Esophagus squamous epithelium (tissue), 5 donors: ENCODE measurements around the gene SCAMP2. TPM values are rescaled to one million over a fixed set of nuclear protein-coding genes. Genes with fewer than 3 reads are reported as not detected.

Source experiments
- DNase-seq: peaks from one replicate; lab custom pipeline; 2025; lab: John Stamatoyannopoulos, UW
- H3K27ac ChIP-seq, 4 donors: fragments of 200-600 bp; sonication (generic); one replicate each; pipeline ENCODE4 v1.5.1; 2016 to 2019; ENCODE audit warnings: mild to moderate bottlenecking in 1 of 4
- H3K27me3 ChIP-seq, 4 donors: fragments of 200-600 bp; sonication (generic); 1 replicate in 3 of 4; 2 replicates in 1 of 4; pipeline versions ENCODE4 v1.5.1 to v1.6.0; 2017 to 2021; ENCODE audit warnings: antibody characterized with exemption in 1 of 4
- H3K36me3 ChIP-seq, 3 donors: fragments of 200-600 bp; sonication (generic); one replicate each; pipeline ENCODE4 v1.5.1; 2016 to 2019
- H3K4me1 ChIP-seq, 3 donors: fragments of 200-600 bp; sonication (generic); one replicate each; pipeline ENCODE4 v1.5.1; 2017 to 2019
- H3K4me3 ChIP-seq, 4 donors: fragments of 200-600 bp; sonication (generic); 1 replicate in 3 of 4; 2 replicates in 1 of 4; pipeline ENCODE4 v1.5.1; 2016 to 2019; ENCODE audit warnings: mild to moderate bottlenecking in 2 of 4, moderate library complexity in 1 of 4
- H3K9me3 ChIP-seq, 3 donors: fragments of 200-600 bp; sonication (generic); one replicate each; pipeline ENCODE4 v1.5.1; 2016 to 2019
- POLR2A ChIP-seq, 4 donors: fragments of 450-650 bp; IDR thresholded peaks; one replicate each; pipeline ENCODE4 v1.6.1; 2017; ENCODE audit warnings: antibody characterized with exemption in 4 of 4, mild to moderate bottlenecking in 4 of 4, moderate library complexity in 3 of 4
- WGBS, 2 donors: methylation state at CpG; one replicate each; pipeline ENCODE4 v1.1.5; 2018; 5-methylcytosine and 5-hydroxymethylcytosine counted together
- intact Hi-C: fragments of 100-400 bp; cut with DNase I; formaldehyde crosslinking; loops from one replicate; pipeline ENCODE4 v1.15.0; 2022
- total RNA-seq, 4 donors: library from RNA; depleted of rRNA; stranded (reverse); fragments of >200 nt; gene quantifications; one replicate each; pipeline ENCODE4 v1.1.0, GENCODE V29; 2016
- TF ChIP-seq, protein P1 (sequence below), 6 experiments: fragments of 450-650 bp in 4 of 6; fragments of 200-600 bp in 2 of 6; sonication (generic) in 2 of 6; IDR thresholded peaks; one replicate each; pipeline ENCODE4 v1.5.1; 2016 to 2019; ENCODE audit warnings: antibody characterized with exemption in 6 of 6, mild to moderate bottlenecking in 4 of 6, moderate library complexity in 4 of 6
- donor health status: DM: yes; HTN: yes; CAD: no.

SCAMP2 gene
- total RNA-seq, 4 donors from 2014 or later = 65.8 to 131 (median 88.7) TPM

DNA sequence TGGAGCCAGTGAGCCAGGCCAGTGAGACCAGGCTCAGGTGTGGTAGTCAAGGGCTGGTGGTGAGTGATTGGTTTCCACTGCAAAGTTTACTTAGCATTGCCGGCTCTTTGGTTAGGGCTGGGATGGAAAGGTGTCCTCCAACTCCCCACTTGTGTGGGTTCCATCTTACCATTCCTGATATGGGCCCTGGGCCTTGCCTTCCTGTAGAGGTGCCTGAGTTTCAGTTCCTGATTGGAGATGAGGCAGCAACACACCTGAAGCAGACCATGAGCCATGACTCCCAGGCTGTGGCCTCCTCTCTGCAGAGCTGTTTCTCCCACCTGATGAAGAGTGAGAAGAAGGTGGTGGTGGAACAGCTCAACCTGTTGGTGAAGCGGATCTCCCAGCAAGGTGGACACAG lies 19.8 kb upstream of the SCAMP2 start:
- Histone ChIP-seq H3K4me3 (no peak overlapping the region), H3K27me3 (no peaks in the 10 kb centered on the region), H3K9me3 (no peaks in the 10 kb centered on the region), H3K36me3 (peaks cover 0 to 59% (median 0%) of the 10 kb centered on the region in 3 donors), H3K27ac (peak overlapping the region; percentile 30 to 91 (median 48)), H3K4me1 (peaks cover 16 to 66% (median 21%) of the 10 kb centered on the region in 3 donors)
- TF ChIP-seq, protein P1, sequence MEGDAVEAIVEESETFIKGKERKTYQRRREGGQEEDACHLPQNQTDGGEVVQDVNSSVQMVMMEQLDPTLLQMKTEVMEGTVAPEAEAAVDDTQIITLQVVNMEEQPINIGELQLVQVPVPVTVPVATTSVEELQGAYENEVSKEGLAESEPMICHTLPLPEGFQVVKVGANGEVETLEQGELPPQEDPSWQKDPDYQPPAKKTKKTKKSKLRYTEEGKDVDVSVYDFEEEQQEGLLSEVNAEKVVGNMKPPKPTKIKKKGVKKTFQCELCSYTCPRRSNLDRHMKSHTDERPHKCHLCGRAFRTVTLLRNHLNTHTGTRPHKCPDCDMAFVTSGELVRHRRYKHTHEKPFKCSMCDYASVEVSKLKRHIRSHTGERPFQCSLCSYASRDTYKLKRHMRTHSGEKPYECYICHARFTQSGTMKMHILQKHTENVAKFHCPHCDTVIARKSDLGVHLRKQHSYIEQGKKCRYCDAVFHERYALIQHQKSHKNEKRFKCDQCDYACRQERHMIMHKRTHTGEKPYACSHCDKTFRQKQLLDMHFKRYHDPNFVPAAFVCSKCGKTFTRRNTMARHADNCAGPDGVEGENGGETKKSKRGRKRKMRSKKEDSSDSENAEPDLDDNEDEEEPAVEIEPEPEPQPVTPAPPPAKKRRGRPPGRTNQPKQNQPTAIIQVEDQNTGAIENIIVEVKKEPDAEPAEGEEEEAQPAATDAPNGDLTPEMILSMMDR (IDR thresholded peaks at IDR 0.05) = no peak
- no peak for TF ChIP-seq POLR2A (IDR thresholded peaks at IDR 0.05)
- DNase-seq = no peak
- intact Hi-C loops = no loop called here
- WGBS, 2 donors = no CpG with 5 or more reads among the region's 2 CpGs

DNA sequence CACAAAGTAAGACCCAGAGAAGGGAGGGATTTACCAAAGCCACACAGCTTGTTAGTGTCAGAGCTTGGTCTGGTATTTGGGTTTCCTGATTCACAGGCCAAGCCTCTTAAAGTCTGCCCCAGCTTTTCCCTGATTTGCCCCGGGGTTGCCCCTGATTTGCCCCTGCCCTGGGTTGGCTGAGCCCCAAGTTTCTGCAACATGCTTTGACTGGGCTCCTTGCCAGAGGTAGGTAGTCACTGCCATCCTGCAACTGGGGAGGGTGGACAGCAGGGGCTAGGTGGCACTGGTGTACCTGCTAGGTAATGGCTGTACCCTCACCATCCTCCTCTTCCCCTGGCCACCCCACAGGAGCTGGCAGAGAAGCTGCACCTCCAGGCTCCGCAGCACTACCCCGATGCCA lies 19.1 kb upstream of the SCAMP2 start:
- intact Hi-C loops = no loop called here
- no peaks in the 10 kb centered on the region for H3K9me3 ChIP-seq
- no peak overlapping the region for H3K4me3 ChIP-seq
- no peak for TF ChIP-seq POLR2A (IDR thresholded peaks at IDR 0.05)
- TF ChIP-seq, protein P1 (IDR thresholded peaks at IDR 0.05) = peak in 1 of 6 experiments; percentile 10
- 17% methylated on average over 1 of the region's 3 CpGs; no CpG with 5 or more reads in 1 of the 2 donors for WGBS, 2 donors
- H3K27ac ChIP-seq = peak overlapping the region in 3 of 4 donors; percentile 36 to 91 (median 89)
- DNase-seq = no peak
- H3K36me3 ChIP-seq = peaks cover 0 to 52% (median 0%) of the 10 kb centered on the region in 3 donors
- peaks cover 16 to 66% (median 21%) of the 10 kb centered on the region in 3 donors for H3K4me1 ChIP-seq
- no peaks in the 10 kb centered on the region for H3K27me3 ChIP-seq

DNA sequence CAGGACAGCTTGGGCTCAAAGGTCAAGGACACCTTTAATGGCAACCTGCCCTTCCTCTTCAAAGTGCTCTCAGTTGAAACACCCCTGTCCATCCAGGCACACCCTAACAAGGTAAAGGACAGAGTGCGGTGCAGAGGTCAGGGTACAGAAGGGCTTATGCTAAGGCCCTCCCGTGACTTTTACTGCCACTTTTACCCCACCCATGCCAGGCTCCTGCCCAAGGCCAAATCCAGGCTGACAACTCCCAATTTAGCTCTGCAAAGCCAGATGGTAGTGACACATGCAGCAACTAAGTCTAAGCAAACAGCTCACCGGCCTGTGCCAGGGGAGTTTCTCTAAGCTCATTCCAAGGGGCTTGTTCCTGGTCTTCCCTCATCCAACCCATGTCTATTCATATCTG lies 18.3 kb upstream of the SCAMP2 start:
- peaks cover 0 to 44% (median 0%) of the 10 kb centered on the region in 3 donors for H3K36me3 ChIP-seq
- H3K27me3 ChIP-seq = no peaks in the 10 kb centered on the region
- intact Hi-C loops = no loop called here
- no peaks in the 10 kb centered on the region for H3K9me3 ChIP-seq
- no peak for DNase-seq
- WGBS, 2 donors = 68 to 80% methylated on average over 2 to 3 of the region's 3 CpGs
- peak overlapping the region; percentile 10 to 91 (median 85) for H3K27ac ChIP-seq
- peaks cover 16 to 57% (median 21%) of the 10 kb centered on the region in 3 donors for H3K4me1 ChIP-seq
- TF ChIP-seq POLR2A (IDR thresholded peaks at IDR 0.05) = no peak
- TF ChIP-seq, protein P1 (IDR thresholded peaks at IDR 0.05) = no peak
- H3K4me3 ChIP-seq = no peak overlapping the region

DNA sequence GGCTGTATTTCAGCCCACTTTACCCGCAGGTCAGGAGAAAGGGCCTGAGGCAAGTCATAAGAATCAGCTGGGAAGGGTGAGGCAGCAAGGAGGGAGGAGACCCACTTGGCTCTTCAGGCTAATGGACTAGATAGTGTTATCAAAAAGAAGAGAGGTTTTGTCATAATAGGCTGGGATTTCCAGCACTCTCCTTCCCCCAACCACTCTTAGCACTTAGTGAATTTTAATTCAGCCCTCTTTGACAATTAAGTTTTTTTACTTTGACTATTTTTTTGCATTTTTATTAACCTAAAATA lies 17.4 kb upstream of the SCAMP2 start:
- WGBS, 2 donors = 0% methylated on average over 1 of the region's 1 CpG
- H3K27ac ChIP-seq = peak overlapping the region; percentile 81 to 91 (median 89)
- intact Hi-C loops = no loop called here

More for the DNA sequence above, 17.4 kb upstream of the SCAMP2 start:
- Histone ChIP-seq H3K27me3 (no peaks in the 10 kb centered on the region), H3K9me3 (no peaks in the 10 kb centered on the region), H3K36me3 (peaks cover 0 to 35% (median 0%) of the 10 kb centered on the region in 3 donors), H3K4me3 (peak overlapping the region; percentile 76 to 94 (median 88)), H3K4me1 (peaks cover 16 to 56% (median 21%) of the 10 kb centered on the region in 3 donors)
- TF ChIP-seq, protein P1 (IDR thresholded peaks at IDR 0.05) = no peak
- no peak for TF ChIP-seq POLR2A (IDR thresholded peaks at IDR 0.05)
- DNase-seq = no peak
